Measurements from ENCODE around the gene MS4A6E. TPM values are rescaled to one million over a fixed set of nuclear protein-coding genes. Genes with fewer than 3 reads are reported as not detected.

Gene MS4A6E
- polyA plus RNA-seq, 3 donors = not detected

DNA sequence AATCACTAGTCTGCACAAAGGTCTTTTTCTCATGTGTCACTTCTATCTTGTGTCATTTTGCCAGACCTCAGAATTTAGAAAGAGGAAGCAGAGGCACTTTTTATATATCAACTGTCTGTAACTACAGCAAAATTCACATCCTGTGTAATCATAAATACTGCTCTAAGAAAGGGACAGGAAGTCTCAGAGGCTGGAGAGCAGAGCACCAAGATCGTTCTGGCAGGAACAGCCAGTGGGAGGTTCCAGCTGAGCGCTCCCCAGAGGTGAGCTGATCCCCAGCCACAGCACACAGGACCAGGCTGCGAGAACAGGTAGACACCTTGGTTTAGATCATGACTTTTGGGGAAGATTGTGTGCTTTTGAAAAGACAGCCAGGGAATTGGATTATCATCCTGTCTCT is 51.3 kb downstream of the MS4A6E start, which contains the start of gene MS4A7:
MS4A7 (plus strand) TSS at position 179 of the 400 bp plus-strand sequence. CDS start 4,610 bp downstream, outside the sequence.
- peak; percentile 89 to 96 (median 92) for DNase-seq
- peaks cover 38 to 52% of the 10 kb centered on the region in 2 donors for H3K36me3 Mint-ChIP-seq
- peaks cover 0 to 8% (median 4%) of the 10 kb centered on the region in 7 donors for H3K9me3 Mint-ChIP-seq
- H3K4me2 ChIP-seq (replicated peaks; ENCODE audit: extremely low read depth, low read length, poor library complexity, severe bottlenecking) = peak within 1 kb of the TSS; percentile 94
- peak within 1 kb of the TSS; percentile 94 to 98 for H3K4me3 Mint-ChIP-seq
- peaks cover 56 to 77% of the 10 kb centered on the region in 2 donors for H3K4me1 ChIP-seq (ENCODE audit: control insufficient read depth in 1 of 2, insufficient read depth in 2 of 2, low read length in 2 of 2)
- peaks cover 0 to 4% (median 0%) of the 10 kb centered on the region in 3 donors for H3K27me3 Mint-ChIP-seq (ENCODE audit: low read depth in 3 of 3)
- H3K4me3 ChIP-seq (replicated peaks in 1 of 3; ENCODE audit: low read depth in 2 of 3, low read length in 3 of 3) = peak within 1 kb of the TSS; percentile 64 to 92 (median 87)
- peak within 1 kb of the TSS; percentile 97 to 100 (median 99) for H3K27ac Mint-ChIP-seq
- no peak within 1 kb of the TSS for H2AFZ ChIP-seq (ENCODE audit: insufficient read depth, low read depth, low read length, poor library complexity, severe bottlenecking)
- no peaks in the 10 kb centered on the region for H3K27me3 ChIP-seq (ENCODE audit: control insufficient read depth in 2 of 2, insufficient read depth in 2 of 2, low read length in 2 of 2)
- no peaks in the 10 kb centered on the region for H3K9me3 ChIP-seq (replicated peaks in 1 of 2; ENCODE audit: control insufficient read depth in 1 of 2, insufficient read depth in 1 of 2, low read length in 2 of 2)
- H3K79me2 ChIP-seq (ENCODE audit: insufficient read depth, low read length) = peaks cover 46% of the 10 kb centered on the region
- peaks cover 70% of the 10 kb centered on the region for H3K4me1 Mint-ChIP-seq
- peak within 1 kb of the TSS; percentile 95 to 99 for H3K27ac ChIP-seq (ENCODE audit: low read depth in 1 of 2, low read length in 2 of 2)
- H3K36me3 ChIP-seq (replicated peaks in 1 of 2; ENCODE audit: control insufficient read depth in 1 of 2, insufficient read depth in 2 of 2, low read length in 2 of 2) = peaks cover 7 to 23% of the 10 kb centered on the region in 2 donors
- TF ChIP-seq, protein P1, sequence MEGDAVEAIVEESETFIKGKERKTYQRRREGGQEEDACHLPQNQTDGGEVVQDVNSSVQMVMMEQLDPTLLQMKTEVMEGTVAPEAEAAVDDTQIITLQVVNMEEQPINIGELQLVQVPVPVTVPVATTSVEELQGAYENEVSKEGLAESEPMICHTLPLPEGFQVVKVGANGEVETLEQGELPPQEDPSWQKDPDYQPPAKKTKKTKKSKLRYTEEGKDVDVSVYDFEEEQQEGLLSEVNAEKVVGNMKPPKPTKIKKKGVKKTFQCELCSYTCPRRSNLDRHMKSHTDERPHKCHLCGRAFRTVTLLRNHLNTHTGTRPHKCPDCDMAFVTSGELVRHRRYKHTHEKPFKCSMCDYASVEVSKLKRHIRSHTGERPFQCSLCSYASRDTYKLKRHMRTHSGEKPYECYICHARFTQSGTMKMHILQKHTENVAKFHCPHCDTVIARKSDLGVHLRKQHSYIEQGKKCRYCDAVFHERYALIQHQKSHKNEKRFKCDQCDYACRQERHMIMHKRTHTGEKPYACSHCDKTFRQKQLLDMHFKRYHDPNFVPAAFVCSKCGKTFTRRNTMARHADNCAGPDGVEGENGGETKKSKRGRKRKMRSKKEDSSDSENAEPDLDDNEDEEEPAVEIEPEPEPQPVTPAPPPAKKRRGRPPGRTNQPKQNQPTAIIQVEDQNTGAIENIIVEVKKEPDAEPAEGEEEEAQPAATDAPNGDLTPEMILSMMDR (IDR thresholded peaks at IDR 0.05) = no peak
- peak within 1 kb of the TSS; percentile 90 for H3K9ac ChIP-seq (ENCODE audit: insufficient read depth, low read length, poor library complexity, severe bottlenecking)
- intact Hi-C loops (cut with micrococcal nuclease) = no loop called here
- 0% methylated on average over 3 of the region's 3 CpGs for WGBS (ENCODE audit: insufficient coverage)
- H4K20me1 ChIP-seq (ENCODE audit: insufficient read depth, low read length) = no peaks in the 10 kb centered on the region

DNA sequence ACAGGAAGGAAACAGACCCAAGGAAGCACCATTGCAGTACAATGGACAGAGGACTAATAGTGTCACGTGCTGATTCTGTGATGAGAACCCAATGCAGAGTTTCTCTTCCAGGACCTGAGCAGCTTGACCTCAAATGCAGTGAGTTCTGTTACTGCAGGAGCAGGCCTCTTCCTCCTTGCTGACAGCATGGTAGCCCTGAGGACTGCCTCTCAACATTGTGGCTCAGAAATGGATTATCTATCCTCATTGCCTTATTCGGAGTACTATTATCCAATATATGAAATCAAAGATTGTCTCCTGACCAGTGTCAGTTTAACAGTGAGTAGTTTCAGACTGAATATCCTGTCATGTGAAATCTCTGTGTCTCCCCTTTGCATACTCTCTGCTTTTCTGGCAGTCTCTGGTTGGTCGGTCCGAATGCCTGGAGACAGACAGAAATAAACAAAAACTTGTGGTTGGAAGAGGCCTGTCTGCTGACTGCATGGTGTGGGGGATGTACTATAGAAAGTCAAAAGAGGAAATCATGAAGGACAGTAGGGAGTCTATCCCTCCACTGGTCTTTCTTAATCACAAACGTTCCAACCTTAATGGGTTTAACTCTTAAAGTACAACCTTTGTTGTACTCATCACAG is 62.3 kb downstream of the MS4A6E start:
- Histone ChIP-seq H3K36me3 (replicated peaks in 1 of 2; ENCODE audit: control insufficient read depth in 1 of 2, insufficient read depth in 2 of 2, low read length in 2 of 2) (peaks cover 40 to 65% of the 10 kb centered on the region in 2 donors), H3K9ac (ENCODE audit: insufficient read depth, low read length, poor library complexity, severe bottlenecking) (peak overlapping the region; percentile 58), H3K4me2 (replicated peaks; ENCODE audit: extremely low read depth, low read length, poor library complexity, severe bottlenecking) (peak overlapping the region; percentile 33), H3K27me3 (ENCODE audit: control insufficient read depth in 2 of 2, insufficient read depth in 2 of 2, low read length in 2 of 2) (no peaks in the 10 kb centered on the region), H3K27ac (ENCODE audit: low read depth in 1 of 2, low read length in 2 of 2) (peak overlapping the region; percentile 89 to 96), H3K9me3 (replicated peaks in 1 of 2; ENCODE audit: control insufficient read depth in 1 of 2, insufficient read depth in 1 of 2, low read length in 2 of 2) (no peaks in the 10 kb centered on the region), H2AFZ (ENCODE audit: insufficient read depth, low read depth, low read length, poor library complexity, severe bottlenecking) (no peak overlapping the region), H3K4me3 (replicated peaks in 1 of 3; ENCODE audit: low read depth in 2 of 3, low read length in 3 of 3) (peak overlapping the region in 1 of 3 experiments; percentile 22), H4K20me1 (ENCODE audit: insufficient read depth, low read length) (no peaks in the 10 kb centered on the region), H3K4me1 (ENCODE audit: control insufficient read depth in 1 of 2, insufficient read depth in 2 of 2, low read length in 2 of 2) (peaks cover 67 to 74% of the 10 kb centered on the region in 2 donors), H3K79me2 (ENCODE audit: insufficient read depth, low read length) (peaks cover 7% of the 10 kb centered on the region)
- TF ChIP-seq, protein P1 (IDR thresholded peaks at IDR 0.05) = no peak
- Mint-ChIP-seq H3K4me1 (peaks cover 74% of the 10 kb centered on the region), H3K27ac (peak overlapping the region; percentile 96 to 98 (median 97)), H3K9me3 (peaks cover 1 to 13% (median 6%) of the 10 kb centered on the region in 7 donors), H3K36me3 (peaks cover 79 to 95% of the 10 kb centered on the region in 2 donors), H3K27me3 (ENCODE audit: low read depth in 3 of 3) (no peaks in the 10 kb centered on the region), H3K4me3 (peak overlapping the region; percentile 48 to 58)
- intact Hi-C loops (cut with micrococcal nuclease) = no loop called here
- DNase-seq = peak; percentile 84 to 90 (median 88)
- 8% methylated on average over 1 of the region's 5 CpGs for WGBS (ENCODE audit: insufficient coverage)

All from CD14-positive monocyte (primary cell).